Duodenal mucosa (tissue), 2 donors: ENCODE data around the gene NEO1.

Experiments used
- H3K27ac ChIP-seq: one replicate; pipeline ENCODE4 v1.7.0; 2013; ENCODE audit warnings: low read depth, low read length
- H3K27me3 ChIP-seq, 2 donors: one replicate each; pipeline ENCODE4 v1.7.0; 2013; ENCODE audit warnings: low read length in 2 of 2, control low read depth in 1 of 2; ENCODE audit not compliant: insufficient read depth in 2 of 2, control insufficient read depth in 1 of 2
- H3K36me3 ChIP-seq, 2 donors: one replicate each; pipeline ENCODE4 v1.7.0; 2013; ENCODE audit warnings: low read length in 2 of 2, control low read depth in 1 of 2; ENCODE audit not compliant: insufficient read depth in 2 of 2, control insufficient read depth in 1 of 2
- H3K4me1 ChIP-seq, 2 donors: one replicate each; pipeline ENCODE4 v1.7.0; 2013; ENCODE audit warnings: low read length in 2 of 2, control low read depth in 1 of 2; ENCODE audit not compliant: insufficient read depth in 2 of 2, control insufficient read depth in 1 of 2
- H3K4me3 ChIP-seq, 2 donors: one replicate each; pipeline ENCODE4 v1.7.0; 2013; ENCODE audit warnings: low read length in 2 of 2, low read depth in 1 of 2
- H3K9ac ChIP-seq, 2 donors: one replicate each; pipeline ENCODE4 v1.7.0; 2013; ENCODE audit warnings: low read length in 2 of 2, low read depth in 1 of 2
- H3K9me3 ChIP-seq, 2 donors: one replicate each; pipeline ENCODE4 v1.7.0; 2013; ENCODE audit warnings: low read length in 2 of 2, control low read depth in 1 of 2; ENCODE audit not compliant: control insufficient read depth in 1 of 2

NEO1 gene

GRCh38 chr15:73268457-73268856 lies 216.2 kb downstream of the NEO1 start:
- no peak overlapping the region for H3K4me3 ChIP-seq
- no peaks in the 10 kb centered on the region for H3K4me1 ChIP-seq
- H3K9ac ChIP-seq, result no peak overlapping the region
- H3K9me3 ChIP-seq, result no peaks in the 10 kb centered on the region
- H3K27me3 ChIP-seq, result no peaks in the 10 kb centered on the region
- H3K27ac ChIP-seq, result no peak overlapping the region
- peaks cover 13 to 35% of the 10 kb centered on the region in 2 donors for H3K36me3 ChIP-seq

- H3K4me1 ChIP-seq, result no peaks in the 10 kb centered on the region
- H3K4me3 ChIP-seq, result no peak overlapping the region
- H3K27me3 ChIP-seq, result no peaks in the 10 kb centered on the region
- H3K9me3 ChIP-seq, result no peaks in the 10 kb centered on the region
- H3K27ac ChIP-seq, result no peak overlapping the region
- no peak overlapping the region for H3K9ac ChIP-seq
- H3K36me3 ChIP-seq, result peaks cover 13 to 43% of the 10 kb centered on the region in 2 donors
Observed at GRCh38 chr15:73270366-73271097, 218.3 kb downstream of the NEO1 start.

GRCh38 chr15:73273181-73274002 lies 221.1 kb downstream of the NEO1 start:
- H3K9ac ChIP-seq, result no peak overlapping the region
- H3K27ac ChIP-seq, result no peak overlapping the region
- H3K36me3 ChIP-seq, result peaks cover 8 to 38% of the 10 kb centered on the region in 2 donors
- H3K4me3 ChIP-seq, result no peak overlapping the region
- no peaks in the 10 kb centered on the region for H3K4me1 ChIP-seq
- no peaks in the 10 kb centered on the region for H3K27me3 ChIP-seq
- no peaks in the 10 kb centered on the region for H3K9me3 ChIP-seq

- no peaks in the 10 kb centered on the region for H3K27me3 ChIP-seq
- no peak overlapping the region for H3K27ac ChIP-seq
- no peak overlapping the region for H3K4me3 ChIP-seq
- peaks cover 7 to 30% of the 10 kb centered on the region in 2 donors for H3K36me3 ChIP-seq
- H3K9ac ChIP-seq, result no peak overlapping the region
- no peaks in the 10 kb centered on the region for H3K4me1 ChIP-seq
- H3K9me3 ChIP-seq, result no peaks in the 10 kb centered on the region
Observed at GRCh38 chr15:73275862-73276261, 223.6 kb downstream of the NEO1 start.

- Histone ChIP-seq H3K4me1 (no peaks in the 10 kb centered on the region), H3K9me3 (no peaks in the 10 kb centered on the region), H3K27ac (no peak overlapping the region), H3K9ac (no peak overlapping the region), H3K27me3 (no peaks in the 10 kb centered on the region), H3K36me3 (peaks cover 16 to 61% of the 10 kb centered on the region in 2 donors), H3K4me3 (no peak overlapping the region)
Observed at GRCh38 chr15:73282567-73283365, 230.5 kb downstream of the NEO1 start.

- H3K27ac ChIP-seq, result no peak overlapping the region
- no peaks in the 10 kb centered on the region for H3K4me1 ChIP-seq
- no peaks in the 10 kb centered on the region for H3K9me3 ChIP-seq
- H3K36me3 ChIP-seq, result peaks cover 16 to 63% of the 10 kb centered on the region in 2 donors
- no peaks in the 10 kb centered on the region for H3K27me3 ChIP-seq
- no peak overlapping the region for H3K4me3 ChIP-seq
- no peak overlapping the region for H3K9ac ChIP-seq
Observed at GRCh38 chr15:73283366-73283962, 231.2 kb downstream of the NEO1 start.

GRCh38 chr15:73284090-73284716 lies 231.9 kb downstream of the NEO1 start:
- Histone ChIP-seq H3K9ac (no peak overlapping the region), H3K27ac (no peak overlapping the region), H3K4me3 (no peak overlapping the region), H3K9me3 (no peaks in the 10 kb centered on the region), H3K36me3 (peaks cover 21 to 69% of the 10 kb centered on the region in 2 donors), H3K4me1 (no peaks in the 10 kb centered on the region), H3K27me3 (no peaks in the 10 kb centered on the region)

- H3K4me3 ChIP-seq, result no peak overlapping the region
- H3K9me3 ChIP-seq, result no peaks in the 10 kb centered on the region
- H3K4me1 ChIP-seq, result no peaks in the 10 kb centered on the region
- no peaks in the 10 kb centered on the region for H3K27me3 ChIP-seq
- H3K36me3 ChIP-seq, result peaks cover 20 to 68% of the 10 kb centered on the region in 2 donors
- H3K27ac ChIP-seq, result no peak overlapping the region
- H3K9ac ChIP-seq, result no peak overlapping the region
Observed at GRCh38 chr15:73286311-73286710, 234.0 kb downstream of the NEO1 start.

- no peak overlapping the region for H3K27ac ChIP-seq
- H3K4me1 ChIP-seq, result no peaks in the 10 kb centered on the region
- H3K36me3 ChIP-seq, result peaks cover 20 to 69% of the 10 kb centered on the region in 2 donors
- H3K4me3 ChIP-seq, result no peak overlapping the region
- H3K9me3 ChIP-seq, result no peaks in the 10 kb centered on the region
- no peaks in the 10 kb centered on the region for H3K27me3 ChIP-seq
- H3K9ac ChIP-seq, result no peak overlapping the region
Observed at GRCh38 chr15:73287019-73287418, 234.8 kb downstream of the NEO1 start.
